GM19240 (cell line): ENCODE results near the gene LRFN5.
"Not testable (repeated sequence)": the region's sequence is repeated elsewhere in the genome, so short reads cannot be mapped to it uniquely, and the experiment has no call there.

ENCODE experiments used
- DNase-seq: peaks from one replicate; pipeline ENCODE4 v3.0.0; 2011; ENCODE audit warnings: low spot score; ENCODE audit not compliant: insufficient read length

Gene LRFN5

GRCh38 chr14:41606532-41607303 is at the start of gene LRFN5:
Gene LRFN5 (plus strand): TSS chr14:41606876.
- no peak for DNase-seq

DNA sequence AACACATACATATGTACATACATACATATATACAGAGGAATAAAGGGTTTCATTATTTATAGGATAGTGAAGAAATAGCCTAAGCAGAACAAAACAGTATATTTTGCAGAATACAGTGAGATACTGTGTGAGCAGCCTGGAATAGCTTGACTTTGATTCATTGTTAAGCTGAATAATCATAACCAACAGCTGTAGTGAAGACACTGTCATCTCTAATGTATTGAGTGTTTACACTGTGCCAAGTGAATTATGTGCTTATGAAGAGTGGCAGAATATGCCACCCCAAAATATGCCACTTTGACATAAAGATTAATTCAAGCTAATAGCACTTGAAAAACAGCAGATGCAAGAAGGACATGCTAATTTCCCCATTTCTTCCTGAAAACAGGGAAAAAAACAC is 48.2 kb upstream of the LRFN5 start:
- DNase-seq = no peak

DNA sequence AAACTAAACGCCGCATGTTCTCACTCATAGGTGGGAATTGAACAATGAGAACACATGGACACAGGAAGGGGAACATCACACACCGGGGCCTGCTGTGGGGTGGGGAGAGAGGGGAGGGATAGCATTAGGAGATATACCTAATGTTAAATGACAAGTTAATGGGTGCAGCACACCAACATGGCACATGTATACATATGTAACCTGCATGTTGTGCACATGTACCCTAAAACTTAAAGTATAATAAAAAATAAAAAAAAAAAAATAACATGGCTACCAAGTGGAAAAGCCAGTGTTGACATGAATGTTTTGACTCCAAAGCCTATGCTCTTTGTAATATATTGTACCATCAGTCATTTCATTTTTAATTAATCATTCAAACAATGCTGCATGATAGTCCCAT is 39.8 kb upstream of the LRFN5 start:
- not testable (repeated sequence) for DNase-seq

- DNase-seq = no peak
Observed at GRCh38 chr14:41568979-41569378, 37.7 kb upstream of the LRFN5 start.

GRCh38 chr14:41570415-41571155 is 36.1 kb upstream of the LRFN5 start:
- no peak for DNase-seq

GRCh38 chr14:41586237-41586636 is 20.4 kb upstream of the LRFN5 start:
- no peak for DNase-seq

GRCh38 chr14:41597647-41598046 is 9.0 kb upstream of the LRFN5 start:
- no peak for DNase-seq

- DNase-seq = not testable (repeated sequence)
Observed at GRCh38 chr14:41599805-41600385, 6.8 kb upstream of the LRFN5 start.

DNA sequence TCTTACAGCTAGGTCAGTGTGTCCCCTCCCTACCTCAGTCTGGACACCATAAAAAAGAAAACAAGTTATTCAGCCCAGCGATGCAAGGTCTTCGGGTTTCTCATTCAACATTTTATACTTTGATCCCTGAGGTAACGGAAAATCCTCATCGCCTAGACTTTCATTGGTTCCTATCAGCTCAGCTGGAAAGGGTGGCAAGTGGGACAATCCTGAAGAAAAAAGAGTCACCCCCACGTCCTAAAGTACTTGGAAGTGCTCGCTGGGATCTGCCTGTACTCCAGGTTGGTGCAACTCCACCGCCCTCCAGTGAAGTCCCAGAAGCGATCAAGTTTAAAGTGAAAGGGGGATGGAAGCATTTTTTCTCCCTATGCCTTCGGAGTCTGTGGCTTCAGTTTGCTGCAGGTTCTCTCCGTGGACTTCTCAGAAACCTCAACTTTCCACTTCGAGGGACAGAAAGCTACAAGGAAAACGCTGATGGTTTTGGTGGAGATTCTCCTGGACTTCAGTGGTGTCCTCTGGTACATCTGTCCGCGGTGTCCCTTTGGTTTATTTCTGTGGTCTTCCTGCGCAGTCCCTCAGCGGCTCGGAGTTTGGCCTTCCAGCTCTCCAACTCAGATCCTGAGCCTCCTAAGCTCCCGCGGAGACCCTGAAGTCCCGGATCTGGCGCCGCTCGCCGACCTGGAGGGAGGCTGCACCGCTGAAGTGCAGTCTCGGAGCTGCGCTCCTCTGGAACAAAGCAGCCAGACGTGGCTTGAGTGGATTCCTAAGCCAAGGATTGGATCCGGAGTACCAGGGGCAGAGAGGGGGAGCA is 1.8 kb upstream of the LRFN5 start:
- DNase-seq = no peak

- DNase-seq = no peak
Observed at GRCh38 chr14:41605550-41606281, 960 bp upstream of the LRFN5 start.

- DNase-seq = no peak
Observed at GRCh38 chr14:41606282-41606531, 469 bp upstream of the LRFN5 start.

GRCh38 chr14:41607304-41607775 is 664 bp downstream of the LRFN5 start:
- no peak for DNase-seq

DNA sequence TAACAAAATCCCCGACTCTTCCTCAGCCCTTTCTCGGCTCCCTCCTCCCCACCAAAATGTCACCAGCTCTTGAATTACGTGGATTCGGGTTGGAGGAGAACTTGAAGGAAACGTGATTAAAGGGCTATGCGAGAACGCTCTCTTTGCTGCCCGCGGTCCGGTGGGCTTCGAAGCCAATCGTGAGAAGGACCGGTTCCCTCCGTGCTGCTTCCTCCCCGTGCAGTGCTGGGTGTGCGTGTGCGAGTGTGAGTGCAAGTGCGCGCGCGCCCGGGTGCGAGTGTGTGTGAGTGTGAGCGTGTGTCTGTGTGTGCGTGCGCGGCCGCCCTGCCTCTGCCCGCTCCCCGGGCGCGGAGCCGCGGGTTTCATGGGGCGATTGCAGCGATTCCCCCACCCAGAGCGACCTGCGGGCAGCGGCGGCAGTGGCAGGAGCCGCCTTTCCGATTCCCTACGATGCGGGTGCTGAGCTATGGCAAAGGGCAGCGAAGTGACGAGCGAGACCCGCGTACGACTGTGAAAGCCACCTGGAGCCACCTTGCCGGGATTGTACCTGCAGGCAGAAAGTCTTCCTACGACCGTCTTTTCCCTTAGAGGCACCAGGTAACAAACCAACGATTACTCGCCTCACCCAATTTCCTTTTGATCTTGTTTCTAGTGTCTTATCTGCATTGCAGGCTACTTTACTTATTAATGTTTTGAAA is 1.4 kb downstream of the LRFN5 start:
- DNase-seq = no peak

DNA sequence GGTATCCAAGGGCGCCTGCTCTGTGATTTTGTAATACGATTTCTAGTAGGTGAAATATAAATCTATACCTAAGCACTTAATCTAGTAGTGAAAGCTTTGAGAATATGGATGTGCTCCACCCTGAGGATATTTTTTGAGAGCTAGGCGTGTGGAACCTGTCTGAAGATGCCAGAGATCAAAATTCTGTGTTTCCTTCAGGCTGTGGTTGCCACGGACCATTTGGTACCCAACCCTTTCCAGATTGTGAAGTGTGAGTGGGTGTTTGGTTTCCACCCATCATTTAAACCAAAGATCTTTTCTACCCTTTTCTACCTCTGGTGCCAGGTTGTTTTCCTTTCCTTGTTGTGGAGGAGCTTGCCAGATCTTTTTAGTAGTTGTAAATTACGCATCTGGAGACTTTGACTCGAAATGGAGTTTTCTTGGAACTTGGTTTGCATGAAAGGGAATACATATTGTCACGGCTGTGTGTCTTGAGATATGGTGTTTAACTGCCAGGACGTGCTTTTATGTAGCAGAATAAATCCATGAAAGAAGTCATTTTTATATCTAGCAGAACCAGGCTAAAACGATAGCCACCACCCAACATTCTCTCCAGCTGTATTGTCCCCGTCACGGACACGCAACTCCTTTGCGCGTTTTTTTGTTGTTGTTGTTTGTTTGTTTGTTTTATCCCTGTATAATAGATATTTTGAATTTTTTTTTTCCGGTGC is 2.2 kb downstream of the LRFN5 start:
- DNase-seq = no peak

- no peak for DNase-seq
Observed at GRCh38 chr14:41609704-41610183, 3.1 kb downstream of the LRFN5 start.

- DNase-seq = no peak
Observed at GRCh38 chr14:41615011-41615595, 8.4 kb downstream of the LRFN5 start.

DNA sequence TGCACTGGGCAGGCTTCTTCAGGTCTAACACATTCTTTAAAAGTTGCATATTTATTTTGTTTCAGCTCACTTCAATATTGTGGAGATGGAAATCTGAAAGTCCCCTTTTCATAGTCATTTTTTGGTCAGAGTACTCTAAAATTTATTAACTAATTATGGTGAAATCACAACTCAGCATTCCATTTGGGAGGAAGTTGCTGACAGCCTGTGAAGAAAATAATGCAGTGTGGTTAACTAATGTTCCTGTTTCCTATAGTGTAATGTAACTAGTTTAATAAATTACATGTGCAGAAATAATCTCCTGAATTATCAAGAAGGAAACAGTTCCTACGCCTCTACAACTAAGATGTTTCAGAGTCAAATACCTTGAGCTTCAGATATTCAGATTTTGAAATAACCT is 17.1 kb downstream of the LRFN5 start:
- DNase-seq = no peak

GRCh38 chr14:41629876-41630275 is 23.2 kb downstream of the LRFN5 start:
- no peak for DNase-seq

DNA sequence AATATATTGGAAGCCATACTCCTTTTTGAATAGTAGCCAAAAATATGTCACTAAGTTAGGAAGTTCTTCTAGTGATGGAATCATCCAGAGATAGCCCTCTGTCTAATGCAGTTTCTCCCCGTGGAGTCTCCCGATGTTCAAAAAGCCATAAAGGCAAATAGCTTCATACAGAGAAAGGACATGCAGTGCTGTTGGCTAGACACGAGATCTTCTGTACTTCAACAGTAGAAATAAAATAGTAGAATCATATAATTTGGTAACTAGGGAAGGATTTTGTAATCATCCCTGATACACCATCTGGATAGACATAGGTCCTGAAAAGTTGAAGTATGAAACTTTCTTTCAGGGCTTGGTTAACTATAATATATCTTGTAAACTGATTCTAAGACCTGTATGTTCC is 27.6 kb downstream of the LRFN5 start:
- no peak for DNase-seq
